Measurements from ENCODE around the gene HDAC4.

DNA sequence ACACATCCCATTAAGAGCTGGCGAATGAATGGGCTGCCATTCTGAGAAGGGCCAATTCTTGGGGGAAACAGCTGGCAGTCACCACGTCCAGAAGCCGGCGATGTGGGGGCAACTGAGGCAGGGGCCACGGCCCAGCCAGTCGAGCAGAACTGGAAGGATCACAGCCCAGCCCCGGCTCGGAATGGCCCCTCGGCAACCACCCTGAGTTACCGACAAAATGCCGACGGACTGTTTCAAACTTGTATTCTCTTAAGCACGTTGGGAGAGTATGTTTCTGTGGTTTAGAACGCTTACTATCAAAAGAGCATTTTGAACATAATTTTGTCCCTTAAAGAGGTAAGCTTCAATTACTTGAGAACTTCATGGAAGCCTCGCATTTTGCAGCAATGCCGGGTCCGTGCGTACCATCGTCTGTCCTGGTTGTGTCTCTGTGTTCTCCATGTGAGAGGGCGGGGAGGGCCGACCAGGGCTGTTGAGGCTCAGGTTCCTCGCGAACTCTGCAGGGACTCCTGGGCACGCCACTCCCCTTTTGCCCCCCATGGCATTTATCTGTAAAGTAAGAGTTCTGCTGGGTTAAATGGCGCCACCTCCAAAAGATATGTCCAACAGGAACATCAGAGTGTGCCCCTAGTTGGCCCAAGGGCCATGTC is 397.1 kb downstream of the HDAC4 start:
- no peak for TF ChIP-seq GATA2 (IDR thresholded peaks at IDR 0.05; ENCODE audit: low read depth, low read length)
- no peak for TF ChIP-seq GATA3 (IDR thresholded peaks at IDR 0.05; ENCODE audit: low read depth, low read length)

All from SH-SY5Y (cell line).